Fibroblast of lung (primary cell): ENCODE data around the gene UBA7.

Experiments used
- CTCF ChIP-seq, 2 donors: IDR thresholded peaks in 1 of 2; conservative IDR thresholded peaks in 1 of 2; 1 replicate in 1 of 2; 2 replicates in 1 of 2; pipeline ENCODE4 v1.5.1; 2011 to 2012; ENCODE audit warnings: low read length in 2 of 2, control low read depth in 1 of 2, inconsistent platforms in 1 of 2, low read depth in 1 of 2, mild to moderate bottlenecking in 1 of 2
- EZH2 ChIP-seq: IDR thresholded peaks from 2 replicates; pipeline ENCODE4 v1.5.1; 2012; ENCODE audit warnings: low read length, control low read depth, mild to moderate bottlenecking; ENCODE audit errors: missing control alignments

- TF ChIP-seq CTCF (conservative IDR thresholded peaks at IDR 0.05 in 1 of 2, IDR thresholded peaks at IDR 0.05 in 1 of 2; ENCODE audit: low read depth in 1 of 2, low read length in 2 of 2) (no peak), EZH2 (no peak)
These were observed 28.0 kb downstream of the UBA7 start for GRCh38 chr3:49785565-49786356.
